ENCODE results near the gene POC1A. TPM values are rescaled to one million over a fixed set of nuclear protein-coding genes. Genes with fewer than 3 reads are reported as not detected.

POC1A gene
- total and polyA plus RNA-seq, 9 of the 15 experiments (the other 6 are each of a cell fraction or from before 2014, with no cell fraction given) = 7.2 to 17.5 (median 12.1) TPM

DNA sequence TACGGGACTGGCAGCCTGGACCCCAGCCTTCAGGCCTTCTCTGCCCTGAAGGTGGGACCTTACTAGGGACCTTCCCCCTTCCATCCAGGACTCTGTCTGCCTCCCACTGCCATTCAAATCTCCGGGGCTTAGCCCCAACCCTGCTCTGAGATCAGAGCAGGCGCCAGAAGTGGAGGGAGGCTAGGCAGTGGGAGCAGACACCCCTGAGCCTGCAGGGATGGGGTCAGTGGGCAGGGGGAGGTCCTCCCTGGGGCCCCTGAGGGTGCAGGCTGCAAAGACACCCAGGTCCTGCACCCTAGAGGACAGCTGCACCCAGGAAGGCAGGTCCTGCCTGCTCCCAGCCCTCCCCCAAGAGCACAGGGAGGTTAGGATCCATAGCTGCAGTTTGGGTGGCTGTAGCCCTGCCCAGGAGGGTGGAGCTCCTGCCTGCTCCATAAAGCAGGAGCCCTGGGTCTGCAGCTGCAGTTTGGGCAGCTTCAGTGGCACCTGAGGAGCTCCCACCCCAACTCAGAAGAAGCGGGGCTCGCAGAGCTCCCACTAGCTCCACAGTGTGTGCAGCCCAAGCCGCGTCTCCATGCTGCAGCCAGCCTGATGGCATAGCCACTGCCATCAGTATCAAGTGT, 8.1 kb upstream of the POC1A start:
- H4K20me1 ChIP-seq (replicated peaks; ENCODE audit: control insufficient read depth, insufficient read depth, low read length) = no peaks in the 10 kb centered on the region
- peaks cover 0 to 7% of the 10 kb centered on the region in 2 experiments; a peak in 2 of 5 replicates for H3K4me1 ChIP-seq (replicated peaks in 1 of 2; ENCODE audit: control insufficient read depth in 2 of 2, insufficient read depth in 2 of 2, low read length in 2 of 2)
- no TSS peak for BruUV-seq (replicated peaks)
- no peak overlapping the region for H3K27ac ChIP-seq (ENCODE audit: extremely low read depth, low read depth, low read length)
- no peaks in the 10 kb centered on the region for H3K36me3 ChIP-seq (ENCODE audit: control insufficient read depth, insufficient read depth, low read length)
- CTCF ChIA-PET (ENCODE audit: low intra/inter-chr PET ratio) = no interaction called here
- no peak overlapping the region for H3K4me3 ChIP-seq
- DNase-seq (ENCODE audit: extremely low read depth in 1 of 4, low spot score in 3 of 4) (no peak), FAIRE-seq (no peak), ATAC-seq (peak; percentile 42; the same call in 2 of the 3 replicates)
- H3K9me1 ChIP-seq (ENCODE audit: control insufficient read depth, insufficient read depth, low read length) = no peaks in the 10 kb centered on the region
- no peaks in the 10 kb centered on the region for H3K27me3 ChIP-seq (ENCODE audit: control insufficient read depth in 2 of 2, insufficient read depth in 2 of 2, low read length in 2 of 2)
- POLR2A ChIA-PET = interaction anchor here (0.6 to 1.9 kb wide), 6 partner anchors 8 to 15 kb away, joined by 3 to 5 read pairs (median 3); no protein-coding TSS in a partner anchor
- no peak overlapping the region for H2AFZ ChIP-seq (ENCODE audit: low read depth, low read length)
- peak overlapping the region in 1 of 2 experiments; percentile 64; a peak in 1 of 4 replicates for H3K9ac ChIP-seq (ENCODE audit: insufficient read depth in 1 of 2, low read depth in 2 of 2, low read length in 2 of 2)
- intact Hi-C loops (cut with micrococcal nuclease) (no loop called here), in situ Hi-C loops (cut with MboI) (no loop called here)
- TF ChIP-seq MTA2 (IDR thresholded peaks at IDR 0.05; ENCODE audit: low read depth) (no peak), EWSR1 (IDR thresholded peaks at IDR 0.05; ENCODE audit: borderline replicate concordance, low read depth, partially characterized antibody) (no peak), ETV1 (tag; conservative IDR thresholded peaks at IDR 0.05; ENCODE audit: low read depth) (no peak), SMARCB1 (IDR thresholded peaks at IDR 0.05; ENCODE audit: insufficient read length, low read depth) (no peak), TEAD1 (CRISPR knock-in tag; IDR thresholded peaks at IDR 0.05) (no peak), XRCC4 (IDR thresholded peaks at IDR 0.05; ENCODE audit: extremely low read depth, insufficient read depth, insufficient read length) (no peak)
- TF ChIP-seq, protein P1, sequence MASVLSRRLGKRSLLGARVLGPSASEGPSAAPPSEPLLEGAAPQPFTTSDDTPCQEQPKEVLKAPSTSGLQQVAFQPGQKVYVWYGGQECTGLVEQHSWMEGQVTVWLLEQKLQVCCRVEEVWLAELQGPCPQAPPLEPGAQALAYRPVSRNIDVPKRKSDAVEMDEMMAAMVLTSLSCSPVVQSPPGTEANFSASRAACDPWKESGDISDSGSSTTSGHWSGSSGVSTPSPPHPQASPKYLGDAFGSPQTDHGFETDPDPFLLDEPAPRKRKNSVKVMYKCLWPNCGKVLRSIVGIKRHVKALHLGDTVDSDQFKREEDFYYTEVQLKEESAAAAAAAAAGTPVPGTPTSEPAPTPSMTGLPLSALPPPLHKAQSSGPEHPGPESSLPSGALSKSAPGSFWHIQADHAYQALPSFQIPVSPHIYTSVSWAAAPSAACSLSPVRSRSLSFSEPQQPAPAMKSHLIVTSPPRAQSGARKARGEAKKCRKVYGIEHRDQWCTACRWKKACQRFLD (CRISPR knock-in tag; IDR thresholded peaks at IDR 0.05) = no peak
- H3K79me2 ChIP-seq (ENCODE audit: control insufficient read depth, insufficient read depth, low read length) = no peaks in the 10 kb centered on the region
- H3K4me2 ChIP-seq (ENCODE audit: insufficient read depth, low read length) = no peak overlapping the region
- WGBS (ENCODE audit: insufficient coverage, low coverage, missing lambda C conversion rate) = 79% methylated on average over 6 of the region's 7 CpGs
- H3K9me3 ChIP-seq (replicated peaks; ENCODE audit: control insufficient read depth, insufficient read depth, low read depth, low read length) = no peaks in the 10 kb centered on the region

All from K562 (cell line).